AG20443 (cell line): Measurements from ENCODE around the gene AKR1C2.
A peak's percentile ranks its signal among the peaks of the same experiment; 100 is the strongest.
"Not testable (repeated sequence)": the region's sequence is repeated elsewhere in the genome, so short reads cannot be mapped to it uniquely, and the experiment has no call there.

Source experiments
- DNase-seq: peaks from one replicate; pipeline ENCODE4 v3.0.0; 2012; ENCODE audit warnings: low spot score, mixed read lengths

Gene AKR1C2

DNA sequence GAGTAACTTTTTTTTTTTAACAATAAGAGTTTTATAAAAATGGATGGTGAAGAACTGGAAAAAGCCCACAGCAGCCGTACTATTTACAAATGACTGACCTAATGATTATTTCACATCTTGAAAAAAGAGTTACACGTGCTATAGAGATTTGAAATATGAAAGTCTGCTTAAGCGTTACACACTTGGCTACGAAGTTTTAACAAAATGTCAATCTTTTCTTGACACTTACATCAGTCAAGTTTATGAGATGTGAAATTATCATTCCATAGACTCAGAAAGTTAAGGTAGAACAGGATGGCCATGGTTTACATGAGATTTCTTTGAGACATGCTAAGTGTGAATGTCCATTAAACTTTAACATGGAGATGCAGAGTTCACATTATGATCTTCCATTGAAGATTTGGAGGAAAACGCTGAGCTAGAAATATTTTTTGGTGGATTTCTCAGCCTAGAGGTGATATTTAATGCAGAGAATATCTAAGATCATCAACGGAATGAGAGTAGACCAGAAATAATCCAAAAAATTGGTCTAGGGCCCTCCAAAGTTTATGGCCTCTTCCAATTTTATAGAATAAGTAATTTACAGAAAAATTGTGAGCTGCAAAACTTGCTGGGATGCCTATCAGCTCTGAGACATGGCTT, 15.5 kb downstream of the AKR1C2 start:
- not testable (repeated sequence) for DNase-seq

DNA sequence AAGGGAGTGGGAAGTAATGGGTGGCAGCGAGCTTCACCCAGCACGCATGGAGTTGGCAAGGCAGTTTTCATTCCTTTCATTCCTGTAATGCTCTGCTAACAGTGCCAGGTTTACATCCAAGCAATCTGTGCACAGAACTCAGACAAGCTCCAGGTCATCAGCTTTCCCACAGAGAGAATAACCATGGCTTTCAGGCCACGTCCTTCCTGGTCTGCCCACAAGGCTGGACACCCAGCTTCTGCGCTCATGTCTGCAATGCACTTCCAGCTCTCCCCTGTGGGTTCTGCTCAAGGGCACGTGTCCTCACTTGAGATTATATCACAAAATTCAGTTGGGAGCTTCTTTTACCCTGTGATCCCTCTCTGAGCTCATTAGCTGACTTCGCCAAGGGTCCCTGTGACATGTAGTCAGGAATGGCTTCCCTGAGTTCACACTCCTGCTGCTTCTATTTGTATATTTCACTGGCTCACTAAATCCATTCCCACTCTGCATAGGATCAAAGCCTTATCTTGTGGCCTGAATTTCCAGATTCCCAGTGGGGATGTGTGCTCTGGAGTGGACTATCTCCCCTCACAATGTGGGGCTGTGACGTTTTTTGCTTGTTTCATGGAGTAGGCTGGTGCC, 18.6 kb downstream of the AKR1C2 start:
- peak; percentile 42 for DNase-seq

DNA sequence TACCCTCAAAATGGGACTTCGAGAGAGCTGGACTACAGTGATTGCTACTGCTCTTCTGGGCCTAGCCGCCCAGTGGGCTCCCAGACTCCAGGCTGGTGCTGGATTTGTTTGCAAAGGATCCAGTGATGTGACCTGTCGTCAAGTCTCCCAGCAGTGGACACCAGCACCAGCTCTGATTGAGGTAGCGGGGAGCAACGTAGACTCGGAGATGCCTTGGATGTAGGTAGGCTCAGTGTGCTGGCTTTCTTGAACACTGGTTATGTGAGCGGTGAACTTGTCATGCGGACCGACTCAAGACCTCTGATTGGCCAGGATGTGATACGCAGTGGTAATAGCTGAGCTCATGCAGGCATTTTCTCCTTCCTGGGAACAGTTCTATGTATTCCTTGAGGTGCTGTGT, 19.4 kb downstream of the AKR1C2 start:
- no peak for DNase-seq

DNA sequence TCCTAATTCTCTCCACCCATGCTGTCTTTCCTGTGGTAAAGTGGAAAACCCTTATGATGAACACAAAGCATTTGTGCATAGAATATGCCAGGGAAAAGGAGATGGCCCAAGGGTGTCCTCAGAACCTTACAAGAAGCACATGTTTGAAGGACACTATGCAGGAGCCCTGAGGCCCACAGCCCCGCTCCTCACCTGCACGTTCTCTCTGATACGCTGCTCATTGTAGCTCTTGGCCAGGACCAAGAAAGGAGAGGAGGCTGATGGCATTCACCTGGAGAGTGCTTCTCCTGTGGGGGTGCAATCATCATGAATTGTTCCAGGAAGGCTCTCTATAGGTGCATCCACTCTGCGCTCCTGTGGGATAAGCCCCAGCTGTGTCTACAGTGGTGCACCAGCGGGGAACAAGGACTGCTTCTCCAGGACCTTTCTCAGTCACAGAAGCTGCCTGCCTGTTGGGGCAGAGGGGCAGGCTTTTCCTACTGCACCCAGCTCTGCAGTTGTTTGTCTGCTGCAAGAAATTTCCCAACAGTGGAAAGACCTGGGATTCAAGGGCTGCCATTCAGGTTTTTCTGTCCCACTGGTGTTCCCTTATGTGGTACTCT, 19.9 kb downstream of the AKR1C2 start:
- no peak for DNase-seq

DNA sequence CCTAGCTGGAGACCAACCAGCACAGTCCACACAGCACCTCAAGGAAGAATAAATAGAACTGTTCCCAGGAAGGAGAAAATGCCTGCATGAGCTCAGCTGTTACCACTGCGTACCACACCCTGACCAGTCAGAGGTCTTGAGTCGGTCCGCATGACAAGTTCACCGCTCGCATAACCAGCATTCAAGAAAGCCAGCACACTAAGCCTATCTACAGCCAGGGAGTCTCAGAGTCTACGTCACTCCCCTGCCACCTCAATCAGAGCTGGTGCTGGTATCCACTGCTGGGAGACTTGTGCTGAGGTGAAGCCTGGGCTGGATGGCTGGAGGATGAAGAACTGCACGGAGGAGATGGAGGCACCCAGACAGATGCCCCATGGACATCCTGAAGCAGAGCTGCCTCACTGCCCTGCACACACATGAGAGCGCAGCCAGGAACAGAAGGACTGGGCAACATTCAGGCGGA, 20.9 kb downstream of the AKR1C2 start:
- peak; percentile 13 for DNase-seq

DNA sequence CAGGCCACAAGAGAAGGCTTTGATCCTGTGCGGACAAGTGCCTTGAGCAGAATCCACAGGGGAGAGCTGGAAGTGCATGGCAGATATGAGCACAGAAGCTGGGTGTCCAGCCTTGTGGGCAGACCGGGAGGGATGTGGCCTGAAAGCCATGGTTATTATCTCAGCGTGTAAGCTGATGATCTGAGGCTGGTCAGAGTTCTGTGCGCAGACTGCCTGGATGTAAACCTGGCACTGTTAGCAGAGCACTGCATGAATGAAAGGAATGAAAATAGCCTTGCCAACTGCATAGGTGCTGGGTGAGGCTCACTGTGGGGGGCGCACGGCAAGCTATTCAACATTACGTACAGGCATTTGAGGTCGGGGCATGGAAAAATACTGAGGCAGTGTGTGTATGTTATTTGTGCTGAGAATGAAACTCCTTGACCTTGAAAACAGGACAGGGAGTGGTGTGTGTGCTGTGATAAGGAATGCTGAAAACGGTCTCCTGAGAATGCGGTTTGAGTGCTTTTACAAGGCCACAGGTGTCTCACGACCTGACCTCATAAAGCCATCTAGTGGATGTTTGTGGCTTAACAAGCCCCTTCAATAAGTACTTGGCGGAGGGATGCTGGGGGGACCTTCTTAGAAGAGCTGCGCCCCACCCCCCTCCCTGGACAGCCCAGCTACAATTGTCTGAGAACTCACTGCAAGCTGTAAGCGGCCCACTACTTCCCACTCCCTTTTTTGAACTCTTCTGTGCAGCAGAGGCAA, 21.8 kb downstream of the AKR1C2 start:
- DNase-seq: no peak

DNA sequence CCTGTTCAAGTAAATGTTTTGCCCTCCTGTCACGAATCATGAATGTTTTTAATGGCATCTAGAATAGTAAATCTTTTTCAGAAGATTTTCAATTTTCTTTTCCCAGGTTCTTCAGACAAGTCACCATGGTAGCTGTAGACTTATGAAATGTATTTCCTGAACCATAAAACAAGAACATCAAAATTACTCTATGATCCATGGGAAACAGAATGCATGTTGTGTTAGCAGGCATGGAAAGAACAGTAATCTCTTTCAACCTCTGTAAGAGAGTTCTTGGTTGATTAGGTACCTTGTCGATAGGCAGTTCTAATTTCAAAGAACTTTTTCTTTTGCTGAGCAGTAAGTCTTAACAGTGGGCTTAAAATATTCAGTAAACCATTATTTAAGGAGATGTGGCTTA, 22.9 kb downstream of the AKR1C2 start:
- DNase-seq: no peak

DNA sequence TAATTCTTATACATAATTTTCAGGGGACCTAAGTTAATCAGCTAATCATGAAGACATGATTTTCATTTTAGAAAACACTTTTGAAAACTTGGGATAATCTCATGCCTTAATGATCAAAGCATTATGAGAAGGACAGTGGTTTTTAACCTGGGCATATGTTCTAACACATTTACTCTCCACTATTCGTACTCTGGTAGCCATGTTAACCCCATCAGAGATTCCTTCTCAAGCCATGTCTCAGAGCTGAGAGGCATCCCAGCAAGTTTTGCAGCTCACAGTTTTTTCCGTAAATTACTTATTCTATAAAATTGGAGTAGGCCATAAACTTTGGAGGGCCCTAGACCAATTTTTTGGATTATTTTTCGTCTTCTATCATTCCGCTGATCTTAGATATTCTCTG, 24.8 kb downstream of the AKR1C2 start:
- no peak for DNase-seq

DNA sequence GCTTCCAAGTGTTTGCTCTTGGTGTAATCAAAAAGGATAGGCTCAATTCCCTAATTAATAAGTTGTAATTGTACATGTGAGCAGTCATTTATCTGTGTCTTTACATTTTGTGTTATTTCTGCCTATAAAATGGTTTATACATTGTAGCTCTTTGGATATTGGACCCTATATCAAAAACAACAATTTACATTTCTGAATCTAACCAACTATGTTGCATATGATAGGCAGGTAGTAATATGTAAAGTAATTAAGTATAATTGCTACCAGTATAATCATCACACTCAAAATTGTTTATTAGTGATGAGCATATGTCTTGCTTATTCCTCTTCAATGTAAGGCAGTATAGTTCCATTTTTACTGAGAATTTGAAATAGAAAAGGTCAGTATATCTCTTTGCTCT, 26.6 kb downstream of the AKR1C2 start:
- no peak for DNase-seq

DNA sequence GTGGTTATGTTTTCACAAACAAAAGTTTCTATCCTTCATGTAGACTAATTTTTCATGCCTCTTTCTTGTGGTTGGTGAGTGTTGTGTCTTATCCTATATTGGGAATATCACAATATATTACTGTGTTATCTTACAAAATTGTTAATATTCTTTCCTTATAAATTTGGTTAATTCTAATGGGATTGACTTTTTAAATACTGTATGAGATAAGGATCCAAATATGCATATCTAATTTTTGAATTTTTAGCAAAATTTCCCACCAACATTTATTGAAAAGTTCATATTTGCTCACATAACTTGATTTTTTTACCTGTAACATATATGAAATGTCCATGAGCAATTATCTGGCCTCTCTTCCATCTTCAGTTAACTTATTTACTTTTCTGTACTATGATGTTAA, 29.3 kb downstream of the AKR1C2 start:
- DNase-seq: not testable (repeated sequence)

DNA sequence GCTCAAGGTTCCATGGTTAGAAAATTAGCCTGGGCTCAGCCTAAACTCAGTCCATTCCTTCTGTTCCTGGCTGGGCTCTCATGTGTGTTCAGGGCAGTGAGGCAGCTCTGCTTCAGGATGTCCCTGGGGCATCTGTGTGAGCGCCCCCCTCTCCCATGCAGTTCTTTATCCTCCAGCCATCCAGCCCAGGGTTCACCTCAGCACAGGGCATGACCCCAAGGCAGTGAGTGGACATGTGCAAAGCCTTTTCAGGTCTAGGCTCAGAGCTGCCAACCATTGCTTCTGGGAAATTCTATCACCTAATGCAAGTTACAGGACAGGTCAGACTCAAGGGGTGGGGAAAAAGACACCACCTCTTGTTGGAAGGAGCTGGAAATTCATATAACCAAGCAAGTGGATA, 30.4 kb downstream of the AKR1C2 start:
- DNase-seq: not testable (repeated sequence)

DNA sequence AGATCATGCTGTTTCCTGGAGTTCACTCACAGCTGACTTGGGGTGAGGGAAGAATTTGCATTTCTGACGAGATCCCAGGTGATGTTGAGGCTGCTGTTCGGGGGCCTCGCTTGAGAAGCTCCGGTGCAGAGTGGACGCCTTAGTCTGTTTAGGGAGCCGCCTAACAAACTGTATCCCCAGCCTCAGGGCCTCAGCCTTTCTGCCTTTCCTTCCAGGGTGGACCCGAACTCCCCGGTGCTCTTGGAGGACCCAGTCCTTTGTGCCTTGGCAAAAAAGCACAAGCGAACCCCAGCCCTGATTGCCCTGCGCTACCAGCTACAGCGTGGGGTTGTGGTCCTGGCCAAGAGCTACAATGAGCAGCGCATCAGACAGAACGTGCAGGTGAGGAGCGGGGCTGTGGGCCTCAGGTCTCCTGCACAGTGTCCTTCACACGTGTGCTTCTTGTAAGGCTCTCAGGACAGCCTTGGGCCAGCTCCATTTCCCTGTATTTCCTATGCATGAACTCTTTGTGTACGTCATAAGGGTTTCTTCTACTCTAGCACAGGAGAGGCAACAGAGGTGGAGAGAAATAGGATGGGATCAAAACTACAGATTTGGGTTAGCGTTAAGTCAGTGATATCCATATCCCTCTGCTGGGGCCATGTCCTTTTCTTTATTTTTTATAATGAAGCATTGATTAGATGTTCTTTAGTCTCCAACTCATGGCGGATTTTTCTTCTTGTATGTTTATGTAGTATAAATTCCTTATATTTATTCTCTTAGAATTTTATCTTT, 31.1 kb downstream of the AKR1C2 start:
- DNase-seq: not testable (repeated sequence)

DNA sequence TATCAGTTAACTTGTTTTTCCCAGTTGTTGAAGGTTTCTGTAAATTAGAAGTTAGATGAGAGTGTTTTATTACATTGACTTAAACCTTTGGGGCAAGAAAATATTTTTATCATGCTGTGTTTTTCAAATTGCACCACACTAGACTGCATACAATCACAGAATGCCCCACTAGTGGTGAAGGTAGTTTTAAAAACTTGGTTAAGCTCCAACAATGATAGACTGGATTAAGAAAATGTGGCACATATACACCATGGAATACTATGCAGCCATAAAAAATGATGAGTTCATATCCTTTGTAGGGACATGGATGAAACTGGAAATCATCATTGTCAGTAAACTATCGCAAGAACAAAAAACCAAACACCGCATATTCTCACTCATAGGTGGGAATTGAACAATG, 33.3 kb downstream of the AKR1C2 start:
- not testable (repeated sequence) for DNase-seq

DNA sequence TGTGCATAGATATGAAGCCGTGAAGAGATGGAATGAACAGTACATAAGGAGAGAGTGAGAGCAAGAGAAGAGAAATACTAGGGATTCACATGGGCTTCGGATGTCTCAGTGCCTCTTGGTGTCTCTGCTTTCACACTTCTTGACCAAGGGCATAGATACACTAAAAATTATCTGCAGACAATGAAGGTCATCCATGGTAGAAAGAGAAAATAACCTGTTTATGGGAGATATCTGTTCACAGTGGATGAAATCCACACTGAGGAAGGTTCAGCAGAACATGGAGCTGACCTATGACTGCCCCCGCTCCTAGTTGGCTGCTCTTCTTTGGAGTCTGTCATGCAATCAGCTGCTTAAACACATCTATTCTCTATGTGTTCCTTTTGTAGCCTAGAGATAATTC, 34.4 kb downstream of the AKR1C2 start:
- not testable (repeated sequence) for DNase-seq

DNA sequence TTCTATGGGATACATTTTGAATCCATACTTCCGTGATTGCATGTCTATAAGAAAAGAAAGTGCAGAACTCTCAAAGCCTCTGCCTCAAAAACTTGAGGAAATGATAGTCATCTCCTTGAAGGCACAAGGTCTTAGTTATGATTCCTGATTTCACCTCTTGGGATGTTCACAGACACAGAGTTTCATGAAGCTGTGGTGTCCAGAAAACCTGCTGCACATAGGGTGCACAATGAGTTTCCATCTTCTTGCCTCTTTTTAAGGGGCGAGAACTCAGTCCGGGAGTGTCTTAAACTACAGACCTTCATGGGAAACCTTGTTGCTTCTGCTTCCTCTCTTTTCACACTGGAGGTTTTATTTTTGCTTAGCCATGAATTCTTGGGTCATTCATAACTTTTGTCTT, 36.5 kb downstream of the AKR1C2 start:
- not testable (repeated sequence) for DNase-seq

DNA sequence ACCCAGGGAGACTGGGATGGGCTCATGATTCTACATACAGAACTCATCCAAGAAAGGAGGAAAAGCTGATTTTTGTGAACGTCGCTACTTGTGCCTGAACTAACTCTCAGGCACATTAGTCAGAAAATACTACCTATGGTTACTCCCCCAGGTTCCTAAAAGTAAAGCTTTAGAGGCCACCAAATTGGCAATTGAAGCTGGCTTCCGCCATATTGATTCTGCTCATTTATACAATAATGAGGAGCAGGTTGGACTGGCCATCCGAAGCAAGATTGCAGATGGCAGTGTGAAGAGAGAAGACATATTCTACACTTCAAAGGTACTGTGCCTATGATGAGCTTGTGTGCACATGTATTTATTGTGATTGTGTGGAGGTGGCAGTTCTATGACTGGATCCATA, 37.9 kb downstream of the AKR1C2 start:
- DNase-seq: not testable (repeated sequence)

DNA sequence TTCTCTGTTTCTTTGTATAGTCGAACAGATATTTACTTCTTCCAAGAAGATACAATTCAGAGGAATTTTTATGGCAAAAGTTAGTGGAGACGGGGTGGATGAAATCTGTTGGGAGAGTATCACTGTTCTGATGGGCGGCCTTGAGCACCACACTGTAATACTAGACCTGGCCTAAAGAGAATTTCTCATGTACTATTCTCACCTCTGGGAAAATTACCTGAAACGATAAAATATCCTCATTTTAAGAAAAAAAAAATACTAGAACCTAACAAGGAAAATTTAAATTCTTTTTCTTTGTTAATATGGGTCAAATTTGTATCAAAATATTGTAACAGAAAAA, 39.9 kb downstream of the AKR1C2 start:
- DNase-seq: not testable (repeated sequence)

DNA sequence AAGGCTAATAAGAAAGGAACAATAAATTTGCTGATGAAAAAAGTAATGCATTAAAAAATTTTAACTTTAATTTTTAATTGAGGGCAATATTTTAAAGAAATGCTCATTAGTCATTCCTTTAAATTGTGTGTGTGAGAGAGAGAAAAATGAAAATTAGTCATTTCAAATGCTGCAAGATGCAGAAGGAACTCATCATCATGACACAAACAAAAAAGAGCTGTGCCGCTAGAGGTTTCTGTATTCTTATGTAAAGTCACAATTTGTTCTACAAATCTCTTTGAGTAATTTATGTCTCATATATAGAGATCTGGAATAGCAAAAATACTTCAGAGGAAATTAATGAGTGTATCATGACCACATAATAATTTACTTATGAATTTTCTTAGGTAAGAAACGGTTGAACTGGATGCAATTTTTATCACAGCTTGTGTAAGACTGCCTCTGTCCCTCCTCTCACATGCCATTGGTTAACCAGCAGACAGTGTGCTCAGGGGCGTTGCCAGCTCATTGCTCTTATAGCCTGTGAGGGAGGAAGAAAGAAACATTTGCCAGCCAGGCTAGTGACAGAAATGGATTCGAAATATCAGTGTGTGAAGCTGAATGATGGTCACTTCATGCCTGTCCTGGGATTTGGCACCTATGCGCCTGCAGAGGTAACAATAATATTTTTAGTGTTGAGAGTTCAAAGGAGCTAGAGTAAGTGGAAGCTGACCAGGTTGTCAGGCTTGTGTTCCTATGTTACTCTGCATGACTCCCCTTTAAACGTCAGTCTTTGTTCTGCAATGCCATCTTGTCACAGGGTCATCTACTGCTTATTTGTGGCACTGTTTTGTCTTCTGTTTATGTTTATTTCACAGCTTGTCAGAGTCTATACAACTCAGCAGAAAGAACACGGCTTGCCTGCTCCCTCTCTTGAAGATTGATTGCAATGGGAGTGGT, 40.5 kb downstream of the AKR1C2 start, which contains the start of gene AKR1C1:
AKR1C1 (plus strand) TSS at position 540 of the 939 bp plus-strand sequence; CDS start at position 570, 30 bp downstream.
- not testable (repeated sequence) for DNase-seq

DNA sequence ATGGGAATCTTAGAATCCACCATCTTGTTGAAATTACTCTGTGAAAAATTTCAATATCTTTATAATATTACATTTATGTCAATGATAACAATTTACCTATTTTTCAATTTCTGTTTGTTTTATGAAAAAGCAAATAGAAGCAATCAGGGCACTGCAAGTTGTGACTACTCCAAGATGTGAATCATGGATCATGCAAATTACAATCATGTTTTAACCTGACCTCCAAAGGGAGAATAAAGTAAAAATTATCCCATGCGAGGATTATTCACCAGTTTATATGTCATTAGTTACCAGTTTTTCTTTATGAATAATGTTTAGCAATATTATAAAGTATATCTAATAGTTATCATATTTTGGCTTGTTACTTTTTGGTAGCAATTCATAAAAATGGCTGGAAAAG, 41.3 kb downstream of the AKR1C2 start:
- DNase-seq: not testable (repeated sequence)

DNA sequence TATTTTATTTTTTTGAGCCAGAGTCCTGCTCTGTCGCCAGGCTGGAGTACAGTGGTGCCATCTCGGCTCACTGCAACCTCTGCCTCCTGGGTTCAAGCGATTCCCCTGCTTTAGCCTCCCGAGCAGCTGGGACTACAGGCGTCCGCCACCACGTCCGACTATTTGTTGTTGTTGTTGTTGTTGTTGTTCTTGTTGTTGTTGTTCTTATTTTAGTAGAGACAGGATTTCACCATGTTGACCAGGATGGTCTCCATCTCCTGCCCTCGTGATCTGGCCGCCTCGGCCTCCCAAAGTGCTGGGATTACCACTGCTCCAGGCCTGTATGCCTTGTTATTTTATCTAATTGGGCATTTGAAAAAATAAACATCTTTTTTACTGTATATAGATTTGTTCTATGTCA, 42.1 kb downstream of the AKR1C2 start:
- DNase-seq: not testable (repeated sequence)
